Measurements from ENCODE around the gene ZNF555.
A peak's percentile ranks its signal among the peaks of the same experiment; 100 is the strongest.

GRCh38 chr19:2865334-2866100, 24.2 kb downstream of the ZNF555 start:
- TF ChIP-seq POLR2A (conservative IDR thresholded peaks at IDR 0.05) = no peak
- no peak for TF ChIP-seq EZH2 (IDR thresholded peaks at IDR 0.05; ENCODE audit: borderline replicate concordance, low read depth, low read length)
- TF ChIP-seq ZNF274 (IDR thresholded peaks at IDR 0.05; ENCODE audit: borderline replicate concordance, low read depth, low read length) = no peak
- TF ChIP-seq NCOR1 (IDR thresholded peaks at IDR 0.05) = peak; percentile 86
- no peak for TF ChIP-seq CBFB (CRISPR knock-in tag; IDR thresholded peaks at IDR 0.05)
- no peak for TF ChIP-seq ZNF695 (CRISPR knock-in tag; IDR thresholded peaks at IDR 0.05)
- TF ChIP-seq, protein P1, sequence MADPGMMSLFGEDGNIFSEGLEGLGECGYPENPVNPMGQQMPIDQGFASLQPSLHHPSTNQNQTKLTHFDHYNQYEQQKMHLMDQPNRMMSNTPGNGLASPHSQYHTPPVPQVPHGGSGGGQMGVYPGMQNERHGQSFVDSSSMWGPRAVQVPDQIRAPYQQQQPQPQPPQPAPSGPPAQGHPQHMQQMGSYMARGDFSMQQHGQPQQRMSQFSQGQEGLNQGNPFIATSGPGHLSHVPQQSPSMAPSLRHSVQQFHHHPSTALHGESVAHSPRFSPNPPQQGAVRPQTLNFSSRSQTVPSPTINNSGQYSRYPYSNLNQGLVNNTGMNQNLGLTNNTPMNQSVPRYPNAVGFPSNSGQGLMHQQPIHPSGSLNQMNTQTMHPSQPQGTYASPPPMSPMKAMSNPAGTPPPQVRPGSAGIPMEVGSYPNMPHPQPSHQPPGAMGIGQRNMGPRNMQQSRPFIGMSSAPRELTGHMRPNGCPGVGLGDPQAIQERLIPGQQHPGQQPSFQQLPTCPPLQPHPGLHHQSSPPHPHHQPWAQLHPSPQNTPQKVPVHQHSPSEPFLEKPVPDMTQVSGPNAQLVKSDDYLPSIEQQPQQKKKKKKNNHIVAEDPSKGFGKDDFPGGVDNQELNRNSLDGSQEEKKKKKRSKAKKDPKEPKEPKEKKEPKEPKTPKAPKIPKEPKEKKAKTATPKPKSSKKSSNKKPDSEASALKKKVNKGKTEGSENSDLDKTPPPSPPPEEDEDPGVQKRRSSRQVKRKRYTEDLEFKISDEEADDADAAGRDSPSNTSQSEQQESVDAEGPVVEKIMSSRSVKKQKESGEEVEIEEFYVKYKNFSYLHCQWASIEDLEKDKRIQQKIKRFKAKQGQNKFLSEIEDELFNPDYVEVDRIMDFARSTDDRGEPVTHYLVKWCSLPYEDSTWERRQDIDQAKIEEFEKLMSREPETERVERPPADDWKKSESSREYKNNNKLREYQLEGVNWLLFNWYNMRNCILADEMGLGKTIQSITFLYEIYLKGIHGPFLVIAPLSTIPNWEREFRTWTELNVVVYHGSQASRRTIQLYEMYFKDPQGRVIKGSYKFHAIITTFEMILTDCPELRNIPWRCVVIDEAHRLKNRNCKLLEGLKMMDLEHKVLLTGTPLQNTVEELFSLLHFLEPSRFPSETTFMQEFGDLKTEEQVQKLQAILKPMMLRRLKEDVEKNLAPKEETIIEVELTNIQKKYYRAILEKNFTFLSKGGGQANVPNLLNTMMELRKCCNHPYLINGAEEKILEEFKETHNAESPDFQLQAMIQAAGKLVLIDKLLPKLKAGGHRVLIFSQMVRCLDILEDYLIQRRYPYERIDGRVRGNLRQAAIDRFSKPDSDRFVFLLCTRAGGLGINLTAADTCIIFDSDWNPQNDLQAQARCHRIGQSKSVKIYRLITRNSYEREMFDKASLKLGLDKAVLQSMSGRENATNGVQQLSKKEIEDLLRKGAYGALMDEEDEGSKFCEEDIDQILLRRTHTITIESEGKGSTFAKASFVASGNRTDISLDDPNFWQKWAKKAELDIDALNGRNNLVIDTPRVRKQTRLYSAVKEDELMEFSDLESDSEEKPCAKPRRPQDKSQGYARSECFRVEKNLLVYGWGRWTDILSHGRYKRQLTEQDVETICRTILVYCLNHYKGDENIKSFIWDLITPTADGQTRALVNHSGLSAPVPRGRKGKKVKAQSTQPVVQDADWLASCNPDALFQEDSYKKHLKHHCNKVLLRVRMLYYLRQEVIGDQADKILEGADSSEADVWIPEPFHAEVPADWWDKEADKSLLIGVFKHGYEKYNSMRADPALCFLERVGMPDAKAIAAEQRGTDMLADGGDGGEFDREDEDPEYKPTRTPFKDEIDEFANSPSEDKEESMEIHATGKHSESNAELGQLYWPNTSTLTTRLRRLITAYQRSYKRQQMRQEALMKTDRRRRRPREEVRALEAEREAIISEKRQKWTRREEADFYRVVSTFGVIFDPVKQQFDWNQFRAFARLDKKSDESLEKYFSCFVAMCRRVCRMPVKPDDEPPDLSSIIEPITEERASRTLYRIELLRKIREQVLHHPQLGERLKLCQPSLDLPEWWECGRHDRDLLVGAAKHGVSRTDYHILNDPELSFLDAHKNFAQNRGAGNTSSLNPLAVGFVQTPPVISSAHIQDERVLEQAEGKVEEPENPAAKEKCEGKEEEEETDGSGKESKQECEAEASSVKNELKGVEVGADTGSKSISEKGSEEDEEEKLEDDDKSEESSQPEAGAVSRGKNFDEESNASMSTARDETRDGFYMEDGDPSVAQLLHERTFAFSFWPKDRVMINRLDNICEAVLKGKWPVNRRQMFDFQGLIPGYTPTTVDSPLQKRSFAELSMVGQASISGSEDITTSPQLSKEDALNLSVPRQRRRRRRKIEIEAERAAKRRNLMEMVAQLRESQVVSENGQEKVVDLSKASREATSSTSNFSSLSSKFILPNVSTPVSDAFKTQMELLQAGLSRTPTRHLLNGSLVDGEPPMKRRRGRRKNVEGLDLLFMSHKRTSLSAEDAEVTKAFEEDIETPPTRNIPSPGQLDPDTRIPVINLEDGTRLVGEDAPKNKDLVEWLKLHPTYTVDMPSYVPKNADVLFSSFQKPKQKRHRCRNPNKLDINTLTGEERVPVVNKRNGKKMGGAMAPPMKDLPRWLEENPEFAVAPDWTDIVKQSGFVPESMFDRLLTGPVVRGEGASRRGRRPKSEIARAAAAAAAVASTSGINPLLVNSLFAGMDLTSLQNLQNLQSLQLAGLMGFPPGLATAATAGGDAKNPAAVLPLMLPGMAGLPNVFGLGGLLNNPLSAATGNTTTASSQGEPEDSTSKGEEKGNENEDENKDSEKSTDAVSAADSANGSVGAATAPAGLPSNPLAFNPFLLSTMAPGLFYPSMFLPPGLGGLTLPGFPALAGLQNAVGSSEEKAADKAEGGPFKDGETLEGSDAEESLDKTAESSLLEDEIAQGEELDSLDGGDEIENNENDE (IDR thresholded peaks at IDR 0.05; ENCODE audit: low read depth, low read length) = no peak
- no peak for TF ChIP-seq CTCF (IDR thresholded peaks at IDR 0.05 in 2 of 3, conservative IDR thresholded peaks at IDR 0.05 in 1 of 3; ENCODE audit: insufficient read depth in 2 of 3, low read depth in 1 of 3, low read length in 3 of 3)
- TF ChIP-seq SREBF1 (IDR thresholded peaks at IDR 0.05; ENCODE audit: borderline replicate concordance, low read depth, low read length) = no peak
- no peak for TF ChIP-seq DEAF1 (CRISPR knock-in tag; IDR thresholded peaks at IDR 0.05)
- peak; percentile 81 for TF ChIP-seq POLR2AphosphoS5 (IDR thresholded peaks at IDR 0.05; ENCODE audit: control insufficient read depth, insufficient read depth, low read depth, low read length)
- TF ChIP-seq SRF (CRISPR knock-in tag; IDR thresholded peaks at IDR 0.05) = no peak
- no peak; the same call in 1 of the 2 replicates for TF ChIP-seq ZEB2 (IDR thresholded peaks at IDR 0.05)

Measured in K562 (cell line).